GM12878 (cell line): ENCODE measurements around the gene PYM1. TPM values are rescaled to one million over a fixed set of nuclear protein-coding genes. Genes with fewer than 3 reads are reported as not detected.

Experiments used
- ATF2 ChIP-seq: IDR thresholded peaks from 2 replicates; pipeline ENCODE4 v1.6.1; 2012; ENCODE audit warnings: low read length, inconsistent platforms
- BACH1 ChIP-seq: fragments of 450-650 bp; IDR thresholded peaks from 2 replicates; pipeline ENCODE4 v1.6.1; 2017; ENCODE audit warnings: mild to moderate bottlenecking, borderline replicate concordance
- CHD2 ChIP-seq: IDR thresholded peaks from 2 replicates; pipeline ENCODE4 v1.6.1; 2011; ENCODE audit warnings: low read depth, low read length, improper control_type of control experiment, borderline replicate concordance
- IKZF1 ChIP-seq: fragments of 450-650 bp; conservative IDR thresholded peaks from 2 replicates; pipeline ENCODE4 v1.6.1; 2017; ENCODE audit warnings: antibody characterized with exemption, mild to moderate bottlenecking
- SIN3A ChIP-seq: IDR thresholded peaks from 2 replicates; pipeline ENCODE4 v1.6.1; 2012; ENCODE audit warnings: low read depth, low read length, improper control_type of control experiment
- SMARCA5 ChIP-seq: fragments of 450-650 bp; IDR thresholded peaks from 2 replicates; pipeline ENCODE4 v1.6.1; 2017; ENCODE audit warnings: mild to moderate bottlenecking
- SMC3 ChIP-seq: IDR thresholded peaks from 2 replicates; pipeline ENCODE4 v1.6.1; 2011; ENCODE audit warnings: low read length, improper control_type of control experiment, borderline replicate concordance
- SRF ChIP-seq, 2 experiments: IDR thresholded peaks; 2 replicates each; pipeline ENCODE4 v1.6.1; 2011; ENCODE audit warnings: low read depth in 2 of 2, low read length in 2 of 2, mild to moderate bottlenecking in 1 of 2, moderate library complexity in 1 of 2
- TCF7 ChIP-seq: IDR thresholded peaks from 2 replicates; pipeline ENCODE4 v1.6.1; 2014; ENCODE audit warnings: antibody characterized with exemption, borderline replicate concordance
- ZZZ3 ChIP-seq: IDR thresholded peaks from 2 replicates; pipeline ENCODE4 v1.6.1; 2011; ENCODE audit warnings: low read depth; ENCODE audit not compliant: control insufficient read depth, insufficient read length
- polyA plus RNA-seq, 11 experiments: library from polyadenylated mRNA; depleted of rRNA in 4 of 11; unstranded in 6 of 11; stranded (reverse) in 5 of 11; fragments of >200 nt; fragmentation: Nextera tagmentation in 4 of 11; fragmentation: Illumina TruSeq in 1 of 11; extraction: Ambion mirVana in 4 of 11; extraction: Trizol in 1 of 11; gene quantifications; 1 replicate in 1 of 11; 2 replicates in 10 of 11; pipeline versions ENCODE4 v1.2.1 to v1.2.3, GENCODE V29; 2011 to 2016; ENCODE audit warnings: inconsistent platforms in 2 of 11, missing spikeins in 2 of 11, low read depth in 1 of 11
- total RNA-seq, 4 experiments: library from RNA; depleted of rRNA in 3 of 4; stranded (reverse); fragments of >200 nt in 3 of 4; fragmentation: Illumina TruSeq in 1 of 4; extraction: Trizol in 1 of 4; gene quantifications; 2 replicates each; pipeline versions ENCODE4 v1.2.1 to v1.2.3, GENCODE V29; 2013 to 2021
- TF ChIP-seq, protein P1 (sequence below): fragments of 450-650 bp; IDR thresholded peaks from 2 replicates; pipeline ENCODE4 v1.6.1; 2017; ENCODE audit warnings: mild to moderate bottlenecking, moderate library complexity

Gene PYM1
- total and polyA plus RNA-seq, 10 of the 15 experiments (the other 5 are each of a cell fraction or from before 2014, with no cell fraction given) = 33.9 to 93.4 (median 55.8) TPM

DNA sequence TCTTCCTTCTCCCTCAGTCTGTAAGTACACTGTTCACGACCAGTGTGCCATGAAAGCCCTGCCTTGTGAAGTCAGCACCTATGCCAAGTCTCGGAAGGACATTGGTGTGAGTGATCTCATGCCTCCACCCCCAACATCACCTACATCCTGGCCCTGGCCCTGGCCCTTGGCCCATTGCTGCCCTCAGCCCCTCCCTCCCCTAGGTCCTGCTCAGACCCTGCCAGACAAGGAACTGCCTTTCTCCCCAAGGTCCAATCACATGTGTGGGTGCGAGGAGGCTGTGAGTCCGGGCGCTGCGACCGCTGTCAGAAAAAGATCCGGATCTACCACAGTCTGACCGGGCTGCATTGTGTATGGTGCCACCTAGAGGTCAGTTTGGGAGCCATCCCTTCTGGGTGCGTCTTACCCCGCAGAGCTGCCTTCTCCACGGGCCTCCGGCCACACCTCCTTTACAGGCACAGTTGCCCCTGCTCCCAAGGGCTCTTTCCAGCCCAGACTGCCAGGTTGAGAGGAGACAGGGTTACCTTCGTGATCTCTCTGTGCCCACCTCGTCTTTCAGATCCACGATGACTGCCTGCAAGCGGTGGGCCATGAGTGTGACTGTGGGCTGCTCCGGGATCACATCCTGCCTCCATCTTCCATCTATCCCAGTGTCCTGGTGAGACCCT lies 12.5 kb upstream of the PYM1 start (continued):
- TF ChIP-seq, protein P1, sequence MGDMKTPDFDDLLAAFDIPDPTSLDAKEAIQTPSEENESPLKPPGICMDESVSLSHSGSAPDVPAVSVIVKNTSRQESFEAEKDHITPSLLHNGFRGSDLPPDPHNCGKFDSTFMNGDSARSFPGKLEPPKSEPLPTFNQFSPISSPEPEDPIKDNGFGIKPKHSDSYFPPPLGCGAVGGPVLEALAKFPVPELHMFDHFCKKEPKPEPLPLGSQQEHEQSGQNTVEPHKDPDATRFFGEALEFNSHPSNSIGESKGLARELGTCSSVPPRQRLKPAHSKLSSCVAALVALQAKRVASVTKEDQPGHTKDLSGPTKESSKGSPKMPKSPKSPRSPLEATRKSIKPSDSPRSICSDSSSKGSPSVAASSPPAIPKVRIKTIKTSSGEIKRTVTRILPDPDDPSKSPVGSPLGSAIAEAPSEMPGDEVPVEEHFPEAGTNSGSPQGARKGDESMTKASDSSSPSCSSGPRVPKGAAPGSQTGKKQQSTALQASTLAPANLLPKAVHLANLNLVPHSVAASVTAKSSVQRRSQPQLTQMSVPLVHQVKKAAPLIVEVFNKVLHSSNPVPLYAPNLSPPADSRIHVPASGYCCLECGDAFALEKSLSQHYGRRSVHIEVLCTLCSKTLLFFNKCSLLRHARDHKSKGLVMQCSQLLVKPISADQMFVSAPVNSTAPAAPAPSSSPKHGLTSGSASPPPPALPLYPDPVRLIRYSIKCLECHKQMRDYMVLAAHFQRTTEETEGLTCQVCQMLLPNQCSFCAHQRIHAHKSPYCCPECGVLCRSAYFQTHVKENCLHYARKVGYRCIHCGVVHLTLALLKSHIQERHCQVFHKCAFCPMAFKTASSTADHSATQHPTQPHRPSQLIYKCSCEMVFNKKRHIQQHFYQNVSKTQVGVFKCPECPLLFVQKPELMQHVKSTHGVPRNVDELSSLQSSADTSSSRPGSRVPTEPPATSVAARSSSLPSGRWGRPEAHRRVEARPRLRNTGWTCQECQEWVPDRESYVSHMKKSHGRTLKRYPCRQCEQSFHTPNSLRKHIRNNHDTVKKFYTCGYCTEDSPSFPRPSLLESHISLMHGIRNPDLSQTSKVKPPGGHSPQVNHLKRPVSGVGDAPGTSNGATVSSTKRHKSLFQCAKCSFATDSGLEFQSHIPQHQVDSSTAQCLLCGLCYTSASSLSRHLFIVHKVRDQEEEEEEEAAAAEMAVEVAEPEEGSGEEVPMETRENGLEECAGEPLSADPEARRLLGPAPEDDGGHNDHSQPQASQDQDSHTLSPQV = no peak
- TF ChIP-seq SRF (IDR thresholded peaks at IDR 0.05; ENCODE audit: low read depth in 2 of 2, low read length in 2 of 2) (no peak), SMARCA5 (0 out of 2 replicates have a peak, but pooled peaks have one; percentile 63), SMC3 (peak; percentile 79; the same call in 1 of the 2 replicates), ATF2 (no peak), ZZZ3 (no peak), SIN3A (no peak), CHD2 (0 out of 2 replicates have a peak, but pooled peaks have one; percentile 39), TCF7 (no peak), IKZF1 (peak; percentile 51), BACH1 (no peak)
- TF ChIP-seq, all 136 proteins: peak for 17
